ENCODE measurements around the gene GRIK4. TPM values are rescaled to one million over a fixed set of nuclear protein-coding genes. Genes with fewer than 3 reads are reported as not detected.

GRIK4 gene
- total and polyA plus RNA-seq, 8 donors, result 0.06 to 0.31 TPM; not detected in 6

- peaks cover 0 to 9% (median 4%) of the 10 kb centered on the region in 4 donors for H3K4me1 ChIP-seq
- 86 to 97% (median 91%) methylated on average over 8 of the region's 8 CpGs for WGBS, 5 donors
- no peaks in the 10 kb centered on the region for H3K9me3 ChIP-seq
- peaks cover 0 to 22% (median 0%) of the 10 kb centered on the region in 3 donors for H3K27me3 ChIP-seq
- H3K27ac ChIP-seq, result no peak overlapping the region
- H3K36me3 ChIP-seq, result no peaks in the 10 kb centered on the region
- intact Hi-C loops (cut with DNase I; ENCODE audit: low total_unique reads), result no loop called here
- no peak for DNase-seq
- H3K4me3 ChIP-seq, result no peak overlapping the region
- TF ChIP-seq EP300 (IDR thresholded peaks at IDR 0.05), result no peak
- no peak for TF ChIP-seq POLR2A (IDR thresholded peaks at IDR 0.05)
- no peak for TF ChIP-seq CTCF (IDR thresholded peaks at IDR 0.05)
- no peak for TF ChIP-seq POLR2AphosphoS5 (IDR thresholded peaks at IDR 0.05)
These were observed 12.5 kb upstream of the GRIK4 start for GRCh38 chr11:120499088-120499487.

DNA sequence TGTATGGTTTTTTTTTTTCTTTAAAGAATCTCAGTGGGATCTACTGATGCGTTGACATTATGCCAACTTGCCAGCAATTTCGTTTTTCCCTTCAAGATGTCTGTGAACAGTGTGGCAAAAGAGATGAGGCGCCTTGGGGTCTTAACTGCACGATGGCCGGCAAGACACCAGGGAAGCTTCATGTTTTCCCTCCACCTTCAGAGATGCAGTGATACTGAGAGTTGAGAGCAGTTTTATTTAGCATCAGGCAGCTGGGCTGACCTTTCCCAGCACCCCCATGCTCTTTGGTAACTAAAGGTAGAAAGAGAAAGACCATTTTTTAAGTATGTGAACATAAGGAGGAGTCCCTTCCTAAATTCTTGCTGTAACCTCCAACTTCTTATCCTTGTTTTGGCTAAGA lies 11.7 kb upstream of the GRIK4 start:
- Histone ChIP-seq H3K27ac (no peak overlapping the region), H3K4me3 (no peak overlapping the region), H3K27me3 (peaks cover 0 to 29% (median 0%) of the 10 kb centered on the region in 3 donors), H3K4me1 (peaks cover 0 to 8% (median 3%) of the 10 kb centered on the region in 4 donors), H3K9me3 (no peaks in the 10 kb centered on the region), H3K36me3 (no peaks in the 10 kb centered on the region)
- intact Hi-C loops (cut with DNase I; ENCODE audit: low total_unique reads), result no loop called here
- WGBS, 5 donors, result 74 to 83% (median 76%) methylated on average over 5 of the region's 5 CpGs
- TF ChIP-seq POLR2A (IDR thresholded peaks at IDR 0.05), result no peak
- TF ChIP-seq CTCF (IDR thresholded peaks at IDR 0.05), result no peak
- no peak for TF ChIP-seq POLR2AphosphoS5 (IDR thresholded peaks at IDR 0.05)
- no peak for TF ChIP-seq EP300 (IDR thresholded peaks at IDR 0.05)
- DNase-seq, result no peak

DNA sequence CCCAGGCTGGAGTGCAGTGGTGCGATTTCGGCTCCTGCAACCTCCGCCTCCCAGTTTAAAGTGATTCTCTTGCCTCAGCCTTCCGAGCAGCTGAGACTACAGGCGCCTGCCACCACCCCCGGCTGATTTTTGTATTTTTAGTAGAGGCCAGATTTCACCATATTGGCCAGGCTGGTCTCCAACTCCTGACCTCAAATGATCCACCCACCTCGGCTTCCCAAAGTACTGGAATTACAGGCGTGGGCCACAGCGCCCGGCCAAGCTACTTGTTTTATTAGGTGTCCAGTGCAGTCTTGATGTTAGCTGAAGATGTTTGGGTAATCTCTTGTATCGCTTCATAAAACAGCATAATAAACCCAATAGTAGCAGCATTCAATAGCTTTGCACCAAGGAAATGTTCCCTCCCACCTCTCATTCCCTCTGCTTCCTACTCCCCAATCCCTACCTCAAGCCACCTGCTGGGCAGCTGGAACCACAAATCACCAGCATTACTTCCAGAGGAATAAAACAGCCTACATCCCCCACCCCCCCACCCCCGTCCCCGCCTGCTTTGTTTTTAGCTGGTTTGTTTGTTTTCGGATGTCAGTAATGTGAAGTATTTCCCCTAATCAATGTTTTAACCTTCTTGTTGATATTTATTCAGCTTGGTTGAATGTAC lies 11.0 kb upstream of the GRIK4 start:
- H3K4me1 ChIP-seq, result peaks cover 0 to 8% (median 0%) of the 10 kb centered on the region in 4 donors
- H3K36me3 ChIP-seq, result no peaks in the 10 kb centered on the region
- peaks cover 0 to 36% (median 0%) of the 10 kb centered on the region in 3 donors for H3K27me3 ChIP-seq
- H3K9me3 ChIP-seq, result no peaks in the 10 kb centered on the region
- intact Hi-C loops (cut with DNase I; ENCODE audit: low total_unique reads), result no loop called here
- no peak overlapping the region for H3K27ac ChIP-seq
- H3K4me3 ChIP-seq, result no peak overlapping the region
- DNase-seq, result no peak
- TF ChIP-seq EP300 (IDR thresholded peaks at IDR 0.05) (no peak), POLR2A (IDR thresholded peaks at IDR 0.05) (no peak), CTCF (IDR thresholded peaks at IDR 0.05) (no peak), POLR2AphosphoS5 (IDR thresholded peaks at IDR 0.05) (no peak)
- WGBS, 5 donors, result 60 to 64% (median 61%) methylated on average over 14 of the region's 14 CpGs

DNA sequence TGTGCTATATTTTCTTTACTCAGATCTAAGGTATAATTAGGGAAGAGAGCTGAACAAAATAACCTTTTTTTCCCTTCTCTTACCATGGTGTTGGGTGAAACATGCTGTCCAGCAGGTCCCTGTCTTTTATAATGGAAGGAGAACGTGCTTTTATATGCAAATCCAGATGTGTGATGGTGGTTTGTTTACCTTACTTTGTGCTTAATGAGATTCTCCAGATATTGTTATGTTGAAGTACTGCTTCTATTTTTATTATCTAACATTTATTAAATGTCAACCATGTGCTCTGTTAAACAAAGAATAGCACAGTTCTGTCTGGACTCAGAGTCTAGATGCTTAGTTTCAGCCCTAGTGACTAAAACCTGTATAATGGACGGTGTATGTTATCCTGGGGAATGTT lies 10.1 kb upstream of the GRIK4 start:
- no peak for DNase-seq
- intact Hi-C loops (cut with DNase I; ENCODE audit: low total_unique reads), result no loop called here
- Histone ChIP-seq H3K27ac (no peak overlapping the region), H3K9me3 (no peaks in the 10 kb centered on the region), H3K4me3 (no peak overlapping the region), H3K36me3 (no peaks in the 10 kb centered on the region), H3K4me1 (peaks cover 0 to 4% (median 0%) of the 10 kb centered on the region in 4 donors), H3K27me3 (peaks cover 0 to 45% (median 2%) of the 10 kb centered on the region in 3 donors)
- WGBS, 5 donors, result 9 to 27% (median 21%) methylated on average over 2 of the region's 2 CpGs
- TF ChIP-seq POLR2AphosphoS5 (IDR thresholded peaks at IDR 0.05), result no peak
- no peak for TF ChIP-seq CTCF (IDR thresholded peaks at IDR 0.05)
- TF ChIP-seq EP300 (IDR thresholded peaks at IDR 0.05), result no peak
- no peak for TF ChIP-seq POLR2A (IDR thresholded peaks at IDR 0.05)
